Measurements from ENCODE around the gene ACOT4.
A peak's percentile ranks its signal among the peaks of the same experiment; 100 is the strongest.
"Not testable (repeated sequence)": the region's sequence is repeated elsewhere in the genome, so short reads cannot be mapped to it uniquely, and the experiment has no call there.

The ACOT4 gene

GRCh38 chr14:73569185-73569958, 22.3 kb upstream of the ACOT4 start, which contains the start of gene ACOT2 (continued):
- TF ChIP-seq ZBTB17 (tag by site-specific recombination; IDR thresholded peaks at IDR 0.05) (peak; percentile 77), KLF17 (tag by site-specific recombination; IDR thresholded peaks at IDR 0.05) (peak; percentile 93; the same call in 1 of the 2 replicates), SP7 (tag by site-specific recombination; IDR thresholded peaks at IDR 0.05) (peak; percentile 87), ZIC2 (tag by site-specific recombination; IDR thresholded peaks at IDR 0.05) (peak; percentile 61), BCL11B (tag by site-specific recombination; IDR thresholded peaks at IDR 0.05; ENCODE audit: low read depth) (0 out of 2 replicates have a peak, but pooled peaks have one; percentile 28), ZBTB20 (tag by site-specific recombination; IDR thresholded peaks at IDR 0.05) (peak; percentile 38; the same call in 1 of the 2 replicates), TRIM28 (IDR thresholded peaks at IDR 0.05; ENCODE audit: borderline replicate concordance, low read length) (0 out of 2 replicates have a peak, but pooled peaks have one; percentile 17), ZNF501 (tag by site-specific recombination; IDR thresholded peaks at IDR 0.05) (peak; percentile 54; the same call in 1 of the 2 replicates), ZNF843 (tag by site-specific recombination; IDR thresholded peaks at IDR 0.05) (peak; percentile 49; the same call in 1 of the 2 replicates), ZNF24 (tag by site-specific recombination; IDR thresholded peaks at IDR 0.05) (peak; percentile 41; the same call in 1 of the 2 replicates), GLIS1 (tag by site-specific recombination; IDR thresholded peaks at IDR 0.05) (peak; percentile 80; the same call in 1 of the 2 replicates), KLF1 (tag by site-specific recombination; IDR thresholded peaks at IDR 0.05) (0 out of 2 replicates have a peak, but pooled peaks have one; percentile 37), ZBTB8A (tag by site-specific recombination; IDR thresholded peaks at IDR 0.05) (peak; percentile 76; the same call in 1 of the 2 replicates), ZEB2 (tag by site-specific recombination; IDR thresholded peaks at IDR 0.05) (peak; percentile 51; the same call in 1 of the 2 replicates), PRDM1 (tag by site-specific recombination; IDR thresholded peaks at IDR 0.05) (peak; percentile 80), YY2 (tag by site-specific recombination; IDR thresholded peaks at IDR 0.05) (peak; percentile 65), ZNF660 (tag by site-specific recombination; IDR thresholded peaks at IDR 0.05) (0 out of 2 replicates have a peak, but pooled peaks have one; percentile 30)
- TF ChIP-seq, protein P1, sequence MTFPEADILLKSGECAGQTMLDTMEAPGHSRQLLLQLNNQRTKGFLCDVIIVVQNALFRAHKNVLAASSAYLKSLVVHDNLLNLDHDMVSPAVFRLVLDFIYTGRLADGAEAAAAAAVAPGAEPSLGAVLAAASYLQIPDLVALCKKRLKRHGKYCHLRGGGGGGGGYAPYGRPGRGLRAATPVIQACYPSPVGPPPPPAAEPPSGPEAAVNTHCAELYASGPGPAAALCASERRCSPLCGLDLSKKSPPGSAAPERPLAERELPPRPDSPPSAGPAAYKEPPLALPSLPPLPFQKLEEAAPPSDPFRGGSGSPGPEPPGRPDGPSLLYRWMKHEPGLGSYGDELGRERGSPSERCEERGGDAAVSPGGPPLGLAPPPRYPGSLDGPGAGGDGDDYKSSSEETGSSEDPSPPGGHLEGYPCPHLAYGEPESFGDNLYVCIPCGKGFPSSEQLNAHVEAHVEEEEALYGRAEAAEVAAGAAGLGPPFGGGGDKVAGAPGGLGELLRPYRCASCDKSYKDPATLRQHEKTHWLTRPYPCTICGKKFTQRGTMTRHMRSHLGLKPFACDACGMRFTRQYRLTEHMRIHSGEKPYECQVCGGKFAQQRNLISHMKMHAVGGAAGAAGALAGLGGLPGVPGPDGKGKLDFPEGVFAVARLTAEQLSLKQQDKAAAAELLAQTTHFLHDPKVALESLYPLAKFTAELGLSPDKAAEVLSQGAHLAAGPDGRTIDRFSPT (tag by site-specific recombination; IDR thresholded peaks at IDR 0.05), result peak; percentile 69
- TF ChIP-seq, protein P2, sequence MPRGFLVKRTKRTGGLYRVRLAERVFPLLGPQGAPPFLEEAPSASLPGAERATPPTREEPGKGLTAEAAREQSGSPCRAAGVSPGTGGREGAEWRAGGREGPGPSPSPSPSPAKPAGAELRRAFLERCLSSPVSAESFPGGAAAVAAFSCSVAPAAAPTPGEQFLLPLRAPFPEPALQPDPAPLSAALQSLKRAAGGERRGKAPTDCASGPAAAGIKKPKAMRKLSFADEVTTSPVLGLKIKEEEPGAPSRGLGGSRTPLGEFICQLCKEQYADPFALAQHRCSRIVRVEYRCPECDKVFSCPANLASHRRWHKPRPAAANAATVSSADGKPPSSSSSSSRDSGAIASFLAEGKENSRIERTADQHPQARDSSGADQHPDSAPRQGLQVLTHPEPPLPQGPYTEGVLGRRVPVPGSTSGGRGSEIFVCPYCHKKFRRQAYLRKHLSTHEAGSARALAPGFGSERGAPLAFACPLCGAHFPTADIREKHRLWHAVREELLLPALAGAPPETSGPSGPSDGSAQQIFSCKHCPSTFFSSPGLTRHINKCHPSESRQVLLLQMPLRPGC (tag by site-specific recombination; IDR thresholded peaks at IDR 0.05), result peak; percentile 34; the same call in 1 of the 2 replicates

GRCh38 chr14:73570913-73571312, 20.8 kb upstream of the ACOT4 start:
- H3K4me1 ChIP-seq (ENCODE audit: control insufficient read depth, insufficient read depth, low read length); H3K27ac ChIP-seq (ENCODE audit: extremely low read depth, low read depth, low read length); H3K9me3 ChIP-seq (ENCODE audit: control insufficient read depth, insufficient read depth, low read depth, low read length); H3K4me3 ChIP-seq (ENCODE audit: low read depth, low read length): not testable (repeated sequence)
- ChIA-PET CTCF (interaction anchor here (0.6 to 2.5 kb wide), 8 partner anchors 10 to 464 kb away, joined by 3 to 11 read pairs (median 4); no protein-coding TSS in a partner anchor), POLR2A (interaction anchor here (0.7 to 0.8 kb wide), 3 partner anchors 80 to 412 kb away, joined by 3 to 5 read pairs (median 4); partner anchors contain the start of gene RIOX1)
- peaks cover 0 to 19% of the 10 kb centered on the region in 2 experiments; a peak in 2 of 3 replicates for H3K36me3 ChIP-seq (ENCODE audit: control insufficient read depth in 2 of 2, insufficient read depth in 1 of 2, low read length in 2 of 2)
- TF ChIP-seq ZSCAN30 (tag by site-specific recombination; IDR thresholded peaks at IDR 0.05) (peak; percentile 73; the same call in 1 of the 2 replicates), ZFHX2 (tag by site-specific recombination; conservative IDR thresholded peaks at IDR 0.05) (peak; percentile 26; the same call in 1 of the 2 replicates), CTCF (tag by site-specific recombination; IDR thresholded peaks at IDR 0.05) (0 out of 2 replicates have a peak, but pooled peaks have one; percentile 10), MZF1 (tag by site-specific recombination; IDR thresholded peaks at IDR 0.05; ENCODE audit: borderline replicate concordance) (peak; percentile 96; the same call in 1 of the 2 replicates)

- POLR2A ChIA-PET, CTCF ChIA-PET: not testable (repeated sequence)
Observed at GRCh38 chr14:73573034-73573433, 18.6 kb upstream of the ACOT4 start.

GRCh38 chr14:73573740-73574139, 17.9 kb upstream of the ACOT4 start:
- H3K4me3 ChIP-seq (ENCODE audit: low read depth, low read length); H3K4me1 ChIP-seq (ENCODE audit: control insufficient read depth, insufficient read depth, low read length); POLR2A ChIA-PET; H3K9me3 ChIP-seq (ENCODE audit: control insufficient read depth, insufficient read depth, low read depth, low read length); H3K27ac ChIP-seq (ENCODE audit: extremely low read depth, low read depth, low read length); CTCF ChIA-PET: not testable (repeated sequence)
- H3K36me3 ChIP-seq (ENCODE audit: control insufficient read depth in 2 of 2, insufficient read depth in 1 of 2, low read length in 2 of 2), result peaks cover 7 to 23% of the 10 kb centered on the region in 2 experiments; a peak in 2 of 3 replicates

More at GRCh38 chr14:73573034-73573433, 18.6 kb upstream of the ACOT4 start:
- H3K4me3 ChIP-seq (ENCODE audit: low read depth, low read length); H3K27ac ChIP-seq (ENCODE audit: extremely low read depth, low read depth, low read length); H3K9me3 ChIP-seq (ENCODE audit: control insufficient read depth, insufficient read depth, low read depth, low read length); H3K4me1 ChIP-seq (ENCODE audit: control insufficient read depth, insufficient read depth, low read length): not testable (repeated sequence)
- peaks cover 7 to 20% of the 10 kb centered on the region in 2 experiments; a peak in 2 of 3 replicates for H3K36me3 ChIP-seq (ENCODE audit: control insufficient read depth in 2 of 2, insufficient read depth in 1 of 2, low read length in 2 of 2)
